ENCODE measurements around the gene TMEM161A. TPM values are rescaled to one million over a fixed set of nuclear protein-coding genes. Genes with fewer than 3 reads are reported as not detected.

TMEM161A gene
- total and polyA plus RNA-seq, 9 of the 15 experiments (the other 6 are each of a cell fraction or from before 2014, with no cell fraction given): 0.63 to 92.3 (median 38.9) TPM

GRCh38 chr19:19147344-19147743 is 9.1 kb upstream of the TMEM161A start:
- Histone ChIP-seq H3K4me2 (ENCODE audit: insufficient read depth, low read length) (no peak overlapping the region), H3K27ac (ENCODE audit: extremely low read depth, low read depth, low read length) (no peak overlapping the region), H3K9me3 (replicated peaks; ENCODE audit: control insufficient read depth, insufficient read depth, low read depth, low read length) (no peaks in the 10 kb centered on the region), H3K27me3 (ENCODE audit: control insufficient read depth in 2 of 2, insufficient read depth in 2 of 2, low read length in 2 of 2) (no peaks in the 10 kb centered on the region), H3K79me2 (ENCODE audit: control insufficient read depth, insufficient read depth, low read length) (no peaks in the 10 kb centered on the region), H2AFZ (ENCODE audit: low read depth, low read length) (no peak overlapping the region), H4K20me1 (replicated peaks; ENCODE audit: control insufficient read depth, insufficient read depth, low read length) (no peaks in the 10 kb centered on the region), H3K36me3 (ENCODE audit: control insufficient read depth, insufficient read depth, low read length) (no peaks in the 10 kb centered on the region), H3K9me1 (ENCODE audit: control insufficient read depth, insufficient read depth, low read length) (no peaks in the 10 kb centered on the region), H3K9ac (ENCODE audit: insufficient read depth in 1 of 2, low read depth in 2 of 2, low read length in 2 of 2) (no peak overlapping the region; a peak in 1 of 4 replicates), H3K4me1 (replicated peaks in 1 of 2; ENCODE audit: control insufficient read depth in 2 of 2, insufficient read depth in 2 of 2, low read length in 2 of 2) (peaks cover 0 to 22% of the 10 kb centered on the region in 2 experiments; a peak in 2 of 5 replicates), H3K4me3 (no peak overlapping the region)
- TF ChIP-seq ZNF121 (CRISPR knock-in tag; conservative IDR thresholded peaks at IDR 0.05) (no peak), ZNF830 (CRISPR knock-in tag; IDR thresholded peaks at IDR 0.05) (no peak), ID3 (CRISPR knock-in tag; IDR thresholded peaks at IDR 0.05) (no peak), ID3 (tag; IDR thresholded peaks at IDR 0.05) (no peak)
- POLR2A ChIA-PET: interaction anchor here (0.6 to 0.9 kb wide), 2 partner anchors 12 to 96 kb away, joined by 3 read pairs; no protein-coding TSS in a partner anchor
- in situ Hi-C loops (cut with MboI) (no loop called here), intact Hi-C loops (cut with micrococcal nuclease) (no loop called here)
- ATAC-seq (no peak), DNase-seq (ENCODE audit: extremely low read depth in 1 of 4, low spot score in 3 of 4) (no peak), FAIRE-seq (no peak)
- 43% methylated on average over 3 of the region's 5 CpGs for WGBS (ENCODE audit: insufficient coverage, low coverage, missing lambda C conversion rate)
- CTCF ChIA-PET (ENCODE audit: low intra/inter-chr PET ratio): interaction anchor here (3.5 kb wide), 1 partner anchor 28 kb away, joined by 20 read pairs; no protein-coding TSS in a partner anchor
- BruUV-seq (replicated peaks): no TSS peak

GRCh38 chr19:19146865-19147264 is 8.6 kb upstream of the TMEM161A start:
- no peak for FAIRE-seq
- no peak overlapping the region for H3K9ac ChIP-seq (ENCODE audit: insufficient read depth in 1 of 2, low read depth in 2 of 2, low read length in 2 of 2)

More at GRCh38 chr19:19146865-19147264, 8.6 kb upstream of the TMEM161A start:
- intact Hi-C loops (cut with micrococcal nuclease): loop anchor here (1.0 kb wide), 3 partner anchors 28 to 195 kb away; no protein-coding TSS in a partner anchor
- Histone ChIP-seq H3K9me1 (ENCODE audit: control insufficient read depth, insufficient read depth, low read length) (no peaks in the 10 kb centered on the region), H3K27ac (ENCODE audit: extremely low read depth, low read depth, low read length) (no peak overlapping the region), H3K9me3 (replicated peaks; ENCODE audit: control insufficient read depth, insufficient read depth, low read depth, low read length) (no peaks in the 10 kb centered on the region), H3K4me3 (no peak overlapping the region), H3K36me3 (ENCODE audit: control insufficient read depth, insufficient read depth, low read length) (no peaks in the 10 kb centered on the region), H3K4me1 (replicated peaks in 1 of 2; ENCODE audit: control insufficient read depth in 2 of 2, insufficient read depth in 2 of 2, low read length in 2 of 2) (peaks cover 0 to 22% of the 10 kb centered on the region in 2 experiments; a peak in 2 of 5 replicates), H2AFZ (ENCODE audit: low read depth, low read length) (no peak overlapping the region), H3K4me2 (ENCODE audit: insufficient read depth, low read length) (no peak overlapping the region), H4K20me1 (replicated peaks; ENCODE audit: control insufficient read depth, insufficient read depth, low read length) (no peaks in the 10 kb centered on the region), H3K79me2 (ENCODE audit: control insufficient read depth, insufficient read depth, low read length) (no peaks in the 10 kb centered on the region), H3K27me3 (ENCODE audit: control insufficient read depth in 2 of 2, insufficient read depth in 2 of 2, low read length in 2 of 2) (no peaks in the 10 kb centered on the region; a peak in 1 of 5 replicates)
- WGBS (ENCODE audit: insufficient coverage, low coverage, missing lambda C conversion rate): 57% methylated on average over 6 of the region's 7 CpGs
- ChIA-PET POLR2A (interaction anchor here (0.6 to 0.9 kb wide), 2 partner anchors 13 to 95 kb away, joined by 3 read pairs; no protein-coding TSS in a partner anchor), CTCF (ENCODE audit: low intra/inter-chr PET ratio) (interaction anchor here (1.6 to 3.5 kb wide), 3 partner anchors 28 to 343 kb away, joined by 12 to 20 read pairs (median 12); no protein-coding TSS in a partner anchor)
- in situ Hi-C loops (cut with MboI): no loop called here
- ATAC-seq (no peak), DNase-seq (ENCODE audit: extremely low read depth in 1 of 4, low spot score in 3 of 4) (no peak)
- BruUV-seq (replicated peaks): no TSS peak
- TF ChIP-seq ZNF395 (CRISPR knock-in tag; IDR thresholded peaks at IDR 0.05): no peak
- TF ChIP-seq ZNF232 (CRISPR knock-in tag; IDR thresholded peaks at IDR 0.05): no peak
- TF ChIP-seq CBX8 (IDR thresholded peaks at IDR 0.05; ENCODE audit: borderline replicate concordance, extremely low read depth, low read depth, low read length, poor library complexity, severe bottlenecking): no peak
- no peak for TF ChIP-seq NFIX (CRISPR knock-in tag; IDR thresholded peaks at IDR 0.05; ENCODE audit: low read depth)
- no peak for TF ChIP-seq TRIM28 (IDR thresholded peaks at IDR 0.05)
- no peak for TF ChIP-seq POLR2AphosphoS2 (IDR thresholded peaks at IDR 0.05; ENCODE audit: low read length)
- TF ChIP-seq ELK3 (CRISPR knock-in tag; IDR thresholded peaks at IDR 0.05): no peak
- TF ChIP-seq ZNF274 (IDR thresholded peaks at IDR 0.05; ENCODE audit: borderline replicate concordance, low read depth, low read length): no peak
